SU-DHL-6 (cell line): ENCODE data around the gene SLC39A8.
"Not testable (repeated sequence)": the region's sequence is repeated elsewhere in the genome, so short reads cannot be mapped to it uniquely, and the experiment has no call there.

ENCODE experiments used
- EZH2phosphoT487 ChIP-seq: fragments of 200-600 bp; sonication (generic), shearing (Covaris generic); conservative IDR thresholded peaks from 2 replicates; pipeline ENCODE4 v1.6.1; 2018; ENCODE audit warnings: mild to moderate bottlenecking, antibody characterized with exemption, low read length, moderate library complexity, mixed read lengths
- TF ChIP-seq, protein P1 (sequence below): fragments of 200-600 bp; sonication (generic); IDR thresholded peaks from one replicate; pipeline ENCODE4 v1.5.1; 2017; ENCODE audit warnings: antibody characterized with exemption, mild to moderate bottlenecking, low read length, moderate library complexity; ENCODE audit not compliant: insufficient read depth, poor library complexity, severe bottlenecking

DNA sequence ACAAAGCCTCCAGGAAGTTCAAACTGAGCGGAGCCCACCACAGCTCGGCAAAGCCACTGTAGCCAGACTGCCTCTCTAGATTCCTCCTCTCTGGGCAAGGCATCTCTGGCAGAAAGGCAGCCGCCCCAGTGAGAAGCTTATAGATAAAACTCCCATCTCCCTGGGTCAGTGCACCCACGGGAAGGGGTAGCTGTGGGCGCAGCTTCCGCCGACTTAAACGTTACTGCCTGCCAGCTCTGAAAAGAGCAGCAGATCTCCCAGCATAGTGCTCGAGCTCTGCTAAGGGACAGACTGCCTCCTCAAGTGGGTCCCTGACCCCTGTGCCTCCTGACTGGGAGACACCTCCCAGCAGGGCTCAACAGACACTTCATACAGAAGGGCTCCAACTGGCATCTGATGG is 72.0 kb downstream of the SLC39A8 start:
- TF ChIP-seq, protein P1, sequence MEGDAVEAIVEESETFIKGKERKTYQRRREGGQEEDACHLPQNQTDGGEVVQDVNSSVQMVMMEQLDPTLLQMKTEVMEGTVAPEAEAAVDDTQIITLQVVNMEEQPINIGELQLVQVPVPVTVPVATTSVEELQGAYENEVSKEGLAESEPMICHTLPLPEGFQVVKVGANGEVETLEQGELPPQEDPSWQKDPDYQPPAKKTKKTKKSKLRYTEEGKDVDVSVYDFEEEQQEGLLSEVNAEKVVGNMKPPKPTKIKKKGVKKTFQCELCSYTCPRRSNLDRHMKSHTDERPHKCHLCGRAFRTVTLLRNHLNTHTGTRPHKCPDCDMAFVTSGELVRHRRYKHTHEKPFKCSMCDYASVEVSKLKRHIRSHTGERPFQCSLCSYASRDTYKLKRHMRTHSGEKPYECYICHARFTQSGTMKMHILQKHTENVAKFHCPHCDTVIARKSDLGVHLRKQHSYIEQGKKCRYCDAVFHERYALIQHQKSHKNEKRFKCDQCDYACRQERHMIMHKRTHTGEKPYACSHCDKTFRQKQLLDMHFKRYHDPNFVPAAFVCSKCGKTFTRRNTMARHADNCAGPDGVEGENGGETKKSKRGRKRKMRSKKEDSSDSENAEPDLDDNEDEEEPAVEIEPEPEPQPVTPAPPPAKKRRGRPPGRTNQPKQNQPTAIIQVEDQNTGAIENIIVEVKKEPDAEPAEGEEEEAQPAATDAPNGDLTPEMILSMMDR, result not testable (repeated sequence)
- TF ChIP-seq EZH2phosphoT487, result not testable (repeated sequence)
